ENCODE data around the gene PTPN2.

PTPN2 gene

GRCh38 chr18:12861637-12862036, 22.4 kb downstream of the PTPN2 start:
- DNase-seq, result no peak
- Histone ChIP-seq H3K4me3 (ENCODE audit: low read depth, low read length) (no peak overlapping the region), H3K27me3 (no peaks in the 10 kb centered on the region), H3K9me3 (no peaks in the 10 kb centered on the region), H3K36me3 (no peaks in the 10 kb centered on the region), H3K4me1 (no peaks in the 10 kb centered on the region)
- TF ChIP-seq, protein P1, sequence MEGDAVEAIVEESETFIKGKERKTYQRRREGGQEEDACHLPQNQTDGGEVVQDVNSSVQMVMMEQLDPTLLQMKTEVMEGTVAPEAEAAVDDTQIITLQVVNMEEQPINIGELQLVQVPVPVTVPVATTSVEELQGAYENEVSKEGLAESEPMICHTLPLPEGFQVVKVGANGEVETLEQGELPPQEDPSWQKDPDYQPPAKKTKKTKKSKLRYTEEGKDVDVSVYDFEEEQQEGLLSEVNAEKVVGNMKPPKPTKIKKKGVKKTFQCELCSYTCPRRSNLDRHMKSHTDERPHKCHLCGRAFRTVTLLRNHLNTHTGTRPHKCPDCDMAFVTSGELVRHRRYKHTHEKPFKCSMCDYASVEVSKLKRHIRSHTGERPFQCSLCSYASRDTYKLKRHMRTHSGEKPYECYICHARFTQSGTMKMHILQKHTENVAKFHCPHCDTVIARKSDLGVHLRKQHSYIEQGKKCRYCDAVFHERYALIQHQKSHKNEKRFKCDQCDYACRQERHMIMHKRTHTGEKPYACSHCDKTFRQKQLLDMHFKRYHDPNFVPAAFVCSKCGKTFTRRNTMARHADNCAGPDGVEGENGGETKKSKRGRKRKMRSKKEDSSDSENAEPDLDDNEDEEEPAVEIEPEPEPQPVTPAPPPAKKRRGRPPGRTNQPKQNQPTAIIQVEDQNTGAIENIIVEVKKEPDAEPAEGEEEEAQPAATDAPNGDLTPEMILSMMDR (IDR thresholded peaks at IDR 0.05; ENCODE audit: low read depth, low read length), result no peak

- Histone ChIP-seq H3K4me1 (no peaks in the 10 kb centered on the region), H3K36me3 (no peaks in the 10 kb centered on the region), H3K4me3 (ENCODE audit: low read depth, low read length) (no peak overlapping the region), H3K9me3 (no peaks in the 10 kb centered on the region), H3K27me3 (no peaks in the 10 kb centered on the region)
- TF ChIP-seq, protein P1 (IDR thresholded peaks at IDR 0.05; ENCODE audit: low read depth, low read length), result no peak
- no peak for DNase-seq
Measured at GRCh38 chr18:12860530-12860929, 23.5 kb downstream of the PTPN2 start.

DNA sequence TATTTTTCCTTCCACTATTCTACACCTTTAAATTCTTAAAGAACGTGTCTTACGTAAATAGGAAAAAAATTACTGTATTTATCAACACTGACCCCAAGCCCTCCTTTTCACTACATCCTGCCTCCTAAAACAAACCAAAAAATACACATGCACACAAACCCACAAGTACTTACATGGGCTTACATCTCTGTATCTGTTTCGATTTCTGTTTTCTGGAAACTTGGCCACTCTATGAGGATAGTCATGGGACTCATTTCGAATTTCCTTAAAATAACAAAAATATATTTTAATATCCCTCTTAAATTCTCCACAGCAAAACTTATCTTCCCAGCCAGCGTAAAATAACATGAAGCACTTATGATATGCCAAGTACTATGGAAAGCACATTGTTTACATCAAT, 25.0 kb downstream of the PTPN2 start:
- TF ChIP-seq, protein P1 (IDR thresholded peaks at IDR 0.05; ENCODE audit: low read depth, low read length), result no peak
- no peak overlapping the region for H3K4me3 ChIP-seq (ENCODE audit: low read depth, low read length)
- no peaks in the 10 kb centered on the region for H3K27me3 ChIP-seq
- DNase-seq, result no peak
- H3K9me3 ChIP-seq, result no peaks in the 10 kb centered on the region
- H3K4me1 ChIP-seq, result no peaks in the 10 kb centered on the region
- no peaks in the 10 kb centered on the region for H3K36me3 ChIP-seq

DNA sequence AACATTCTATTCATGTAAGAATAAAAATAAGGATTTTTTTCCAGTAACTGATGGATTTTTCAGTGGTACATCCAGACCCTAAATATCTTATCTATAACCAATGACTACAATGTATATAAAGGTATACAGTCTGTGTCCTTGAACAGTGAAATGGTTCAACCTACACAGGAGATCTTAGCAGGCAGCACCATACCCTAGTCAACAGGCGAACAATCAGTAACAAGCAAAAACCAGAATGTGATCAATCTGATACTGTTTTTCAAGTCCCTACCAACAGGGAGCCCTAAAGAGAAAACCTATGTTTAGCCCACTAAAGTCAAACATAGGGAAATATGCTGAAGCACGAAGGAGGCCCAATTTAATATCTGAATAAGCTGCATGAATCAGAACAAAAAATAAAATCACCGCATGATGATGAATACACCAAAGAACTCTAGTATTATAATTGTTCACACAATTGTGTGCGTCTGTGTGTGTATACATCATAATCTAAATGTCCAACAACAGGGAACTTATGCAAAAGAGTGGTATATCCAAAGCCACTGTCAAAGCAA, 26.0 kb downstream of the PTPN2 start:
- no peaks in the 10 kb centered on the region for H3K9me3 ChIP-seq
- no peaks in the 10 kb centered on the region for H3K4me1 ChIP-seq
- TF ChIP-seq, protein P1 (IDR thresholded peaks at IDR 0.05; ENCODE audit: low read depth, low read length), result no peak
- no peaks in the 10 kb centered on the region for H3K36me3 ChIP-seq
- no peaks in the 10 kb centered on the region for H3K27me3 ChIP-seq
- DNase-seq, result no peak
- no peak overlapping the region for H3K4me3 ChIP-seq (ENCODE audit: low read depth, low read length)

DNA sequence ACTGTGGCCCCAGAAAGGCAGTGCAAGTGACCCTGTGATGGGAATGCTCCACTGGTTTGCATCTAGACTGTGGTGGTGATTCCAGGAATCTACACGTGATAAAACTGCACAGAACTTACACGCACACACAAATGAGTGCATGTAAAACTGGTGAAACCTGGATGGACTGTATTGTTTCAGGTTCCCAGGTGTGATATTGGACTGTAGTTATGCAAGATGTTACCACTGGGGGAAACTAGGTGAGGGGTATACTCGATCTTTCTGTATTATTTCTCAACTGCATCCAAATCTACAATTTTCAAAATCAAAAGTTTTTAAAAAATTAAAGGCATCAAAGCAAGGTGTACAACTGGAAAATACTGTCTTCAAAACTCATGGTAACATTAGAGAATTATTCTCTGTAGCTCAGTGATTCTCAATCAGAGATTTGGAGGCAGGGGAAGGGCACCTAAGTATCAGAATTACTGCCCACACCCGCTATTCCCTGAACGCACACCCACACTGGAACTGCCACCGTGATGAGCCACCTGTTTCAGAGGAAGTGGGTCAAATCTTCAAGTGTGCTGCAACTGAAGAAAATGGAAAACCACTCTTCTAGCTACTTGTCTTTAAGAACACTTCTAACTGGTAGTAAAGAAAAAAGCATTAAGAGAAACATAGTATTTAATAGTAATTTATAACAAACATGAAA, 26.7 kb downstream of the PTPN2 start:
- no peak for DNase-seq
- H3K36me3 ChIP-seq, result no peaks in the 10 kb centered on the region
- H3K27me3 ChIP-seq, result no peaks in the 10 kb centered on the region
- no peaks in the 10 kb centered on the region for H3K9me3 ChIP-seq
- TF ChIP-seq, protein P1 (IDR thresholded peaks at IDR 0.05; ENCODE audit: low read depth, low read length), result no peak
- H3K4me1 ChIP-seq, result no peaks in the 10 kb centered on the region
- H3K4me3 ChIP-seq (ENCODE audit: low read depth, low read length), result no peak overlapping the region

GRCh38 chr18:12855916-12856315, 28.1 kb downstream of the PTPN2 start:
- Histone ChIP-seq H3K36me3 (no peaks in the 10 kb centered on the region), H3K4me3 (ENCODE audit: low read depth, low read length) (no peak overlapping the region), H3K27me3 (no peaks in the 10 kb centered on the region), H3K4me1 (no peaks in the 10 kb centered on the region), H3K9me3 (no peaks in the 10 kb centered on the region)
- TF ChIP-seq, protein P1 (IDR thresholded peaks at IDR 0.05; ENCODE audit: low read depth, low read length), result no peak
- DNase-seq, result no peak
